Esophagus squamous epithelium (tissue), 5 donors: ENCODE results near the gene SH3PXD2A. TPM values are rescaled to one million over a fixed set of nuclear protein-coding genes. Genes with fewer than 3 reads are reported as not detected.
"Not testable (repeated sequence)": the region's sequence is repeated elsewhere in the genome, so short reads cannot be mapped to it uniquely, and the experiment has no call there.

ENCODE experiments used
- DNase-seq: peaks from one replicate; lab custom pipeline; 2025; lab: John Stamatoyannopoulos, UW
- H3K27ac ChIP-seq, 4 donors: fragments of 200-600 bp; sonication (generic); one replicate each; pipeline ENCODE4 v1.5.1; 2016 to 2019; ENCODE audit warnings: mild to moderate bottlenecking in 1 of 4
- H3K27me3 ChIP-seq, 4 donors: fragments of 200-600 bp; sonication (generic); 1 replicate in 3 of 4; 2 replicates in 1 of 4; pipeline versions ENCODE4 v1.5.1 to v1.6.0; 2017 to 2021; ENCODE audit warnings: antibody characterized with exemption in 1 of 4
- H3K36me3 ChIP-seq, 3 donors: fragments of 200-600 bp; sonication (generic); one replicate each; pipeline ENCODE4 v1.5.1; 2016 to 2019
- H3K4me1 ChIP-seq, 3 donors: fragments of 200-600 bp; sonication (generic); one replicate each; pipeline ENCODE4 v1.5.1; 2017 to 2019
- H3K4me3 ChIP-seq, 4 donors: fragments of 200-600 bp; sonication (generic); 1 replicate in 3 of 4; 2 replicates in 1 of 4; pipeline ENCODE4 v1.5.1; 2016 to 2019; ENCODE audit warnings: mild to moderate bottlenecking in 2 of 4, moderate library complexity in 1 of 4
- H3K9me3 ChIP-seq, 3 donors: fragments of 200-600 bp; sonication (generic); one replicate each; pipeline ENCODE4 v1.5.1; 2016 to 2019
- CTCF ChIP-seq, 6 experiments: fragments of 450-650 bp in 4 of 6; fragments of 200-600 bp in 2 of 6; sonication (generic) in 2 of 6; IDR thresholded peaks; one replicate each; pipeline ENCODE4 v1.5.1; 2016 to 2019; ENCODE audit warnings: antibody characterized with exemption in 6 of 6, mild to moderate bottlenecking in 4 of 6, moderate library complexity in 4 of 6
- POLR2A ChIP-seq, 4 donors: fragments of 450-650 bp; IDR thresholded peaks; one replicate each; pipeline ENCODE4 v1.6.1; 2017; ENCODE audit warnings: antibody characterized with exemption in 4 of 4, mild to moderate bottlenecking in 4 of 4, moderate library complexity in 3 of 4
- WGBS, 2 donors: methylation state at CpG; one replicate each; pipeline ENCODE4 v1.1.5; 2018; 5-methylcytosine and 5-hydroxymethylcytosine counted together
- intact Hi-C: fragments of 100-400 bp; cut with DNase I; formaldehyde crosslinking; loops from one replicate; pipeline ENCODE4 v1.15.0; 2022
- total RNA-seq, 4 donors: library from RNA; depleted of rRNA; stranded (reverse); fragments of >200 nt; gene quantifications; one replicate each; pipeline ENCODE4 v1.1.0, GENCODE V29; 2016
- donor health status: DM: yes; HTN: yes; CAD: no.

Gene SH3PXD2A
- total RNA-seq, 4 donors from 2014 or later: 25.1 to 57.8 (median 42.7) TPM

GRCh38 chr10:103635580-103635979, 219.8 kb downstream of the SH3PXD2A start:
- 40 to 55% methylated on average over 2 to 5 of the region's 5 CpGs for WGBS, 2 donors
- H3K4me3 ChIP-seq: no peak overlapping the region
- peak overlapping the region in 3 of 4 donors; percentile 1 to 84 (median 14) for H3K27ac ChIP-seq
- no peak for DNase-seq
- no peaks in the 10 kb centered on the region for H3K9me3 ChIP-seq
- TF ChIP-seq POLR2A (IDR thresholded peaks at IDR 0.05) (no peak), CTCF (IDR thresholded peaks at IDR 0.05) (no peak)
- no peaks in the 10 kb centered on the region for H3K27me3 ChIP-seq
- intact Hi-C loops: no loop called here
- peaks cover 29 to 74% (median 48%) of the 10 kb centered on the region in 3 donors for H3K4me1 ChIP-seq
- H3K36me3 ChIP-seq: peaks cover 0 to 71% (median 4%) of the 10 kb centered on the region in 3 donors

GRCh38 chr10:103633846-103634245, 221.5 kb downstream of the SH3PXD2A start:
- Histone ChIP-seq H3K27me3 (no peaks in the 10 kb centered on the region), H3K36me3 (peaks cover 4 to 82% (median 4%) of the 10 kb centered on the region in 3 donors), H3K4me1 (peaks cover 21 to 70% (median 39%) of the 10 kb centered on the region in 3 donors), H3K4me3 (no peak overlapping the region), H3K9me3 (no peaks in the 10 kb centered on the region), H3K27ac (no peak overlapping the region)
- WGBS, 2 donors: 84 to 91% methylated on average over 3 to 6 of the region's 7 CpGs
- DNase-seq: no peak
- no peak for TF ChIP-seq CTCF (IDR thresholded peaks at IDR 0.05)
- no peak for TF ChIP-seq POLR2A (IDR thresholded peaks at IDR 0.05)
- intact Hi-C loops: no loop called here

- DNase-seq, intact Hi-C loops, H3K4me3 ChIP-seq, H3K27me3 ChIP-seq, H3K27ac ChIP-seq, H3K9me3 ChIP-seq: not testable (repeated sequence)
- 71 to 82% methylated on average over 5 of the region's 6 CpGs for WGBS, 2 donors
- H3K36me3 ChIP-seq: peaks cover 4 to 92% (median 4%) of the 10 kb centered on the region in 3 donors
- H3K4me1 ChIP-seq: peaks cover 11 to 60% (median 29%) of the 10 kb centered on the region in 3 donors
Measured at GRCh38 chr10:103632871-103633270, 222.5 kb downstream of the SH3PXD2A start.

- Histone ChIP-seq H3K4me1 (peaks cover 5 to 55% (median 23%) of the 10 kb centered on the region in 3 donors), H3K27me3 (no peaks in the 10 kb centered on the region), H3K36me3 (peaks cover 4 to 98% (median 4%) of the 10 kb centered on the region in 3 donors), H3K4me3 (no peak overlapping the region), H3K9me3 (no peaks in the 10 kb centered on the region), H3K27ac (no peak overlapping the region)
- TF ChIP-seq POLR2A (IDR thresholded peaks at IDR 0.05) (no peak), CTCF (IDR thresholded peaks at IDR 0.05) (no peak)
- 20 to 67% methylated on average over 1 to 2 of the region's 7 CpGs for WGBS, 2 donors
- DNase-seq: no peak
- intact Hi-C loops: no loop called here
Measured at GRCh38 chr10:103632247-103632642, 223.1 kb downstream of the SH3PXD2A start.

- no peak overlapping the region for H3K4me3 ChIP-seq
- no peak overlapping the region for H3K27ac ChIP-seq
- peaks cover 0 to 39% (median 6%) of the 10 kb centered on the region in 3 donors for H3K4me1 ChIP-seq
- DNase-seq: no peak
- intact Hi-C loops: no loop called here
- H3K9me3 ChIP-seq: no peaks in the 10 kb centered on the region
- WGBS, 2 donors: no CpG with 5 or more reads among the region's 1 CpG
- H3K27me3 ChIP-seq: no peaks in the 10 kb centered on the region
- H3K36me3 ChIP-seq: peaks cover 17 to 100% (median 18%) of the 10 kb centered on the region in 3 donors
- TF ChIP-seq CTCF (IDR thresholded peaks at IDR 0.05): no peak
Measured at GRCh38 chr10:103630156-103630555, 225.2 kb downstream of the SH3PXD2A start.

- Histone ChIP-seq H3K4me3 (no peak overlapping the region), H3K27me3 (no peaks in the 10 kb centered on the region), H3K27ac (no peak overlapping the region), H3K36me3 (peaks cover 18 to 100% (median 21%) of the 10 kb centered on the region in 3 donors), H3K4me1 (peaks cover 0 to 35% (median 5%) of the 10 kb centered on the region in 3 donors), H3K9me3 (no peaks in the 10 kb centered on the region)
- TF ChIP-seq POLR2A (IDR thresholded peaks at IDR 0.05) (no peak), CTCF (IDR thresholded peaks at IDR 0.05) (no peak)
- 69 to 80% methylated on average over 1 to 3 of the region's 3 CpGs for WGBS, 2 donors
- no peak for DNase-seq
- intact Hi-C loops: no loop called here
Measured at GRCh38 chr10:103629581-103629980, 225.8 kb downstream of the SH3PXD2A start.
